A673 (cell line): ENCODE results near the gene BLCAP. TPM values are rescaled to one million over a fixed set of nuclear protein-coding genes. Genes with fewer than 3 reads are reported as not detected.
"Not testable (repeated sequence)": the region's sequence is repeated elsewhere in the genome, so short reads cannot be mapped to it uniquely, and the experiment has no call there.

Experiments
- BruUV-seq: library from RNA; stranded (reverse); fragments of 400-500 nt; replicated peaks from 2 replicates; lab custom pipeline; 2021; lab: Mats Ljungman, UMichigan
- CTCF ChIA-PET: fragments of 300-600 bp; sonication (Branson Sonifier 250); formaldehyde crosslinking; loops from one replicate; lab custom pipeline; 2022; ENCODE audit warnings: antibody characterized with exemption; lab: Charles Lee
- POLR2A ChIA-PET: fragments of 300-600 bp; sonication (Branson Sonifier 250); formaldehyde crosslinking; loops from one replicate; lab custom pipeline; 2022; ENCODE audit warnings: antibody characterized with exemption; ENCODE audit not compliant: low non-redundant PET; lab: Charles Lee
- DNase-seq: peaks from one replicate; pipeline ENCODE4 v3.0.0-alpha.2; 2015; ENCODE audit warnings: low spot score
- H3K27ac ChIP-seq: fragments of 200-600 bp; sonication (generic); 2 replicates; pipeline ENCODE4 v1.5.1; 2016; ENCODE audit warnings: mixed run types, low read depth, mild to moderate bottlenecking, mixed read lengths, antibody characterized with exemption, low read length; ENCODE audit not compliant: poor library complexity, severe bottlenecking
- H3K27me3 ChIP-seq: fragments of 200-600 bp; sonication (generic); replicated peaks from 2 replicates; pipeline ENCODE4 v1.6.1; 2017; ENCODE audit warnings: mixed run types, low read depth, mild to moderate bottlenecking, mixed read lengths, antibody characterized with exemption, low read length; ENCODE audit not compliant: insufficient read depth, poor library complexity
- H3K36me3 ChIP-seq: fragments of 200-600 bp; sonication (generic); 2 replicates; pipeline ENCODE4 v1.6.1; 2016; ENCODE audit warnings: mixed run types, mild to moderate bottlenecking, mixed read lengths, antibody characterized with exemption, low read length; ENCODE audit not compliant: insufficient read depth, poor library complexity, severe bottlenecking
- H3K4me1 ChIP-seq: fragments of 200-600 bp; sonication (generic); 2 replicates; pipeline ENCODE4 v1.6.1; 2017; ENCODE audit warnings: mixed run types, mild to moderate bottlenecking, mixed read lengths, antibody characterized with exemption, low read length; ENCODE audit not compliant: insufficient read depth, poor library complexity, severe bottlenecking
- H3K4me3 ChIP-seq: fragments of 200-600 bp; sonication (generic); 2 replicates; pipeline ENCODE4 v1.5.1; 2016; ENCODE audit warnings: low read depth, mixed run types, mild to moderate bottlenecking, mixed read lengths, low read length; ENCODE audit not compliant: poor library complexity, severe bottlenecking
- H3K9me3 ChIP-seq: fragments of 200-600 bp; sonication (generic); 2 replicates; pipeline ENCODE4 v1.6.1; 2016; ENCODE audit warnings: mixed run types, low read depth, mild to moderate bottlenecking, mixed read lengths, antibody characterized with exemption, low read length; ENCODE audit not compliant: poor library complexity, severe bottlenecking
- EZH2 ChIP-seq: fragments of 200-600 bp; sonication (generic); IDR thresholded peaks from 2 replicates; pipeline ENCODE4 v1.6.1; 2017; ENCODE audit warnings: borderline replicate concordance, low read depth, mild to moderate bottlenecking, mixed read lengths, antibody characterized with exemption, low read length; ENCODE audit not compliant: poor library complexity, severe bottlenecking
- intact Hi-C: fragments of 100-400 bp; cut with micrococcal nuclease; formaldehyde crosslinking; loops from one replicate; pipeline ENCODE4 v1.10.0; 2022; ENCODE audit not compliant: unreplicated experiment
- total RNA-seq: library from RNA; stranded (reverse); gene quantifications from 2 replicates; pipeline ENCODE4 v1.2.3, GENCODE V29; 2021
- TF ChIP-seq, protein P1 (sequence below): fragments of 300-800, 200-600 bp; sonication (generic); conservative IDR thresholded peaks from 2 replicates; pipeline ENCODE4 v1.5.1; 2017; ENCODE audit warnings: low read depth, mild to moderate bottlenecking, antibody characterized with exemption, low read length, moderate library complexity, mixed read lengths

BLCAP gene
- total RNA-seq, 1 experiment from 2014 or later = 39.9 TPM

GRCh38 chr20:37556538-37556937 is 28.9 kb upstream of the BLCAP start:
- BruUV-seq = no TSS peak
- no peak for DNase-seq
- Histone ChIP-seq H3K4me1 (no peaks in the 10 kb centered on the region), H3K9me3 (no peaks in the 10 kb centered on the region), H3K36me3 (no peaks in the 10 kb centered on the region), H3K27me3 (no peaks in the 10 kb centered on the region), H3K27ac (no peak overlapping the region), H3K4me3 (no peak overlapping the region)
- intact Hi-C loops = no loop called here
- ChIA-PET POLR2A (no interaction called here), CTCF (no interaction called here)
- no peak for TF ChIP-seq EZH2
- TF ChIP-seq, protein P1, sequence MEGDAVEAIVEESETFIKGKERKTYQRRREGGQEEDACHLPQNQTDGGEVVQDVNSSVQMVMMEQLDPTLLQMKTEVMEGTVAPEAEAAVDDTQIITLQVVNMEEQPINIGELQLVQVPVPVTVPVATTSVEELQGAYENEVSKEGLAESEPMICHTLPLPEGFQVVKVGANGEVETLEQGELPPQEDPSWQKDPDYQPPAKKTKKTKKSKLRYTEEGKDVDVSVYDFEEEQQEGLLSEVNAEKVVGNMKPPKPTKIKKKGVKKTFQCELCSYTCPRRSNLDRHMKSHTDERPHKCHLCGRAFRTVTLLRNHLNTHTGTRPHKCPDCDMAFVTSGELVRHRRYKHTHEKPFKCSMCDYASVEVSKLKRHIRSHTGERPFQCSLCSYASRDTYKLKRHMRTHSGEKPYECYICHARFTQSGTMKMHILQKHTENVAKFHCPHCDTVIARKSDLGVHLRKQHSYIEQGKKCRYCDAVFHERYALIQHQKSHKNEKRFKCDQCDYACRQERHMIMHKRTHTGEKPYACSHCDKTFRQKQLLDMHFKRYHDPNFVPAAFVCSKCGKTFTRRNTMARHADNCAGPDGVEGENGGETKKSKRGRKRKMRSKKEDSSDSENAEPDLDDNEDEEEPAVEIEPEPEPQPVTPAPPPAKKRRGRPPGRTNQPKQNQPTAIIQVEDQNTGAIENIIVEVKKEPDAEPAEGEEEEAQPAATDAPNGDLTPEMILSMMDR = no peak

GRCh38 chr20:37554721-37555298 is 27.1 kb upstream of the BLCAP start:
- POLR2A ChIA-PET, CTCF ChIA-PET: not testable (repeated sequence)

GRCh38 chr20:37552415-37552814 is 24.7 kb upstream of the BLCAP start:
- intact Hi-C loops = no loop called here
- no peak overlapping the region for H3K4me3 ChIP-seq
- no peaks in the 10 kb centered on the region for H3K27me3 ChIP-seq
- BruUV-seq = no TSS peak
- POLR2A ChIA-PET = no interaction called here
- DNase-seq = peak; percentile 50
- no peak overlapping the region for H3K27ac ChIP-seq
- no peaks in the 10 kb centered on the region for H3K36me3 ChIP-seq
- no peak for TF ChIP-seq EZH2
- TF ChIP-seq, protein P1 = no peak
- CTCF ChIA-PET = no interaction called here
- H3K4me1 ChIP-seq = no peaks in the 10 kb centered on the region
- no peaks in the 10 kb centered on the region for H3K9me3 ChIP-seq

More at GRCh38 chr20:37554721-37555298, 27.1 kb upstream of the BLCAP start:
- H3K27me3 ChIP-seq, BruUV-seq, H3K27ac ChIP-seq, H3K36me3 ChIP-seq, H3K4me3 ChIP-seq, intact Hi-C loops, H3K4me1 ChIP-seq, DNase-seq, H3K9me3 ChIP-seq: not testable (repeated sequence)

- H3K36me3 ChIP-seq, H3K4me1 ChIP-seq, H3K27me3 ChIP-seq, intact Hi-C loops, POLR2A ChIA-PET, H3K4me3 ChIP-seq, DNase-seq, H3K27ac ChIP-seq, H3K9me3 ChIP-seq, BruUV-seq: not testable (repeated sequence)
- CTCF ChIA-PET = interaction anchor here (0.6 to 0.7 kb wide), 2 partner anchors 84 to 226 kb away, joined by 4 to 9 read pairs; no protein-coding TSS in a partner anchor
These were observed 24.0 kb upstream of the BLCAP start for GRCh38 chr20:37551660-37552059.

GRCh38 chr20:37550101-37550920 is 22.6 kb upstream of the BLCAP start:
- H3K9me3 ChIP-seq, H3K27me3 ChIP-seq, H3K4me3 ChIP-seq, H3K27ac ChIP-seq, DNase-seq, POLR2A ChIA-PET, H3K36me3 ChIP-seq, BruUV-seq, intact Hi-C loops, H3K4me1 ChIP-seq: not testable (repeated sequence)
- CTCF ChIA-PET = interaction anchor here (0.7 kb wide), 1 partner anchor 493 kb away, joined by 9 read pairs; no protein-coding TSS in a partner anchor
